ENCODE measurements around the gene BAHCC1.

BAHCC1 gene

GRCh38 chr17:81445642-81446503, 50.6 kb downstream of the BAHCC1 start:
- DNase-seq, result no peak

DNA sequence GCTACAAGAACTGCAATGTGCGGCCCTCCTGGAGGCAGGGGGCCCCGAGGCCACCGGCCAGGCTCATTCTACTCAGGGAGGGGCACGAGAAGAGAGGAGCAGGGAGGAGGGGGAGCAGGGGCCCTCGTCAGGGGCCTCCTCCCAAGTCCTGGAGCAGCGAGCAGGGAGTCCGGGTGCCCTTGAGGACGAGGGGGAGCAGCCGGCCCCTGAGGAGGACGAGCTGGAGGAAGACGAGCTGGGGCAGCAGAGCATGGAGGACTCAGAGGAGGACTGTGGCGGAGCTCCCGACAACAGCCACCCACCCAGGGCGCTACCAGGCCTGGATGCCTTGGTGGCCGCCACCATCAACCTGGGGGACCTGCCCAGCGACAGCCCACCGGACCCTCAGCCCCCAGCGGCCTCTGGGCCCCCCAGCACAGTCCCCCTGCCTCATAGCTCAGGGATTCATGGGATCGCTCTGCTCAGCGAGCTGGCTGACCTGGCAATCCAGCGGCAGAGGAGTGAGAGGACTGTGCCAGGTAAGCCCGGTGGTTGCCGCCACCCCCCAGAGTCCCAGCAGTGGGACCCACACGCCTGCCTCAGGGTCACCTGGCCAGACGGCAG, 52.2 kb downstream of the BAHCC1 start:
- no peak for DNase-seq

- DNase-seq, result no peak
Measured at GRCh38 chr17:81448442-81448841, 53.2 kb downstream of the BAHCC1 start.

GRCh38 chr17:81448950-81449349, 53.7 kb downstream of the BAHCC1 start:
- DNase-seq, result no peak

DNA sequence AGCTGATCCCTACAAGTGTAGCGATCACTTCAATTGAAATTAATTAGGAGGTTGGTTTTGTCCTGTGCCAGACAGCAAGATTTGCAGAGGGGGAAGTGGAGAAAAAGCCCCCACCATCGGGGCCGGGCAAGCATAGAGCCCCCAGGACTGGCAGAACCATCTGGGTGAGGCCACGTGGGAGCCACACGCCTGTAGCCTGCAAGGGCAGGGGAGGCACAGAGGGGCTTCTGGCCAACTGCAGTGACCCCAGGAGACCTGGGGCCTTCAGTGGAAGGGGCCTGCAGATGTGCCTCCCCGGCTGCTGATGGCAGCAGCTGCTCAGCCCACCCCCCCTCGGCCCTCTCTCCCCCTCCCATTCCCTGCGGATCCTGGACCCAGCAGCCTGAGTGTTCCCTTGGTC, 54.1 kb downstream of the BAHCC1 start:
- DNase-seq, result no peak

GRCh38 chr17:81451823-81452222, 56.6 kb downstream of the BAHCC1 start:
- DNase-seq, result no peak

GRCh38 chr17:81452551-81452950, 57.3 kb downstream of the BAHCC1 start:
- no peak for DNase-seq

DNA sequence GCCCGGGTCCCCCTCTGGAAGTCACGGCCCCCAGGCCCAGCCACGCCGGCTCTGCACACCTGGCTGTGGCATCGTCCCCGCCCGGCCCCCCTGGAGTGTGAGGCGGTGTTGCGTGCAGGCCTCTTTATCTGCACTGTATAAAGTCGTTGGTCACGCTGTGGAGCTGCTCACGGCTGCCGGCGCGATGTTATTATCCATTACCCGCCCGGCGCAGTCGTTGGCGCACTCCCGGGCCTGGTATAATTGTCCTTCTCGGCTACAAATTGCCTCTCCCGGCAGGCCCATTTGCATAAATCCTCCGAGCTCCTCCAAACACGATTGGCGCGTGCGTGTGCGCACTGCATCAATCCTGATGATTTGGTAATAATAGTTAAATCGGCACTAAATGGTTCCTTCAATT, 57.8 kb downstream of the BAHCC1 start:
- no peak for DNase-seq

DNA sequence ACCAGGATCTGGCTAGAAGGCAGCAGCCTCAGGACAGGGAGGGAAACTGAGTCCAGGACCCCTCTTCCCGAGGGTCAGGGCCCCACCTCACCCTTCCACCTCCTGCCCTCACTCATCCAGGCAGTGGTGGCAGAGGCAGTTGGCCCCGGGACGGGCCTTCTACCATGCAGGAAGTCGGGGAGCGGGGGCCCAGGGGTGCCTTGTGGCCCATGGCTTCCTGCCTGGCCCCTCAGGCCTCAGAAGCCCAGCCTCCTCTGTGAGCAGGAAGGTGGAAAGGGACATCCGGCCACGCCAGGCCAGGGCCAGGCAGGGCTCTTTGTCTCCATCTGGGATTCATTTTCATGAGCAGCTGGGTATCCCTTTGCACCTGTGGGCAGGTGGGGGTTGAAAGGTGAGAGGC, 58.5 kb downstream of the BAHCC1 start:
- DNase-seq, result no peak

DNA sequence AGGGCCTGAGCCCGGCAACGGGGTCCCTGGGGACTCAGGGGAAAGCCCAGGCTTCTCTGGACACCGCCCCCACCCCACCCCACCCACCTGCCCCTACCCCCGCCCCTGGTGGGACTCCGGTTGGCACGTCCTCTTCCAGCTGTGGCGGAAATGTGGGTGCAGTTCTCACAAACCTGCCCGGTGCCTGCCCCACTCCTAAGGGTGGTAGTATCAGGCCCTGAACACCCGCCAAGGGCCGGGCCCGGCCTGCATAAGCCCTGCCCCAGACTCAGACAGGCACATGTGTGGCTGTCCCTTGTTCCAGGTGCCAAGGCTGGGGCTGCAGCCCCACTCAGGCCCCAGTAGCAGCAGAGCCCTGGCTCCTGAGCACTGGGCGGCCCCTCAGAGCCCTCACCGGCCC, 59.2 kb downstream of the BAHCC1 start:
- DNase-seq, result no peak

GRCh38 chr17:81455387-81455786, 60.1 kb downstream of the BAHCC1 start:
- no peak for DNase-seq

GRCh38 chr17:81456091-81456490, 60.8 kb downstream of the BAHCC1 start:
- no peak for DNase-seq

- no peak for DNase-seq
Measured at GRCh38 chr17:81456798-81457197, 61.5 kb downstream of the BAHCC1 start.

DNA sequence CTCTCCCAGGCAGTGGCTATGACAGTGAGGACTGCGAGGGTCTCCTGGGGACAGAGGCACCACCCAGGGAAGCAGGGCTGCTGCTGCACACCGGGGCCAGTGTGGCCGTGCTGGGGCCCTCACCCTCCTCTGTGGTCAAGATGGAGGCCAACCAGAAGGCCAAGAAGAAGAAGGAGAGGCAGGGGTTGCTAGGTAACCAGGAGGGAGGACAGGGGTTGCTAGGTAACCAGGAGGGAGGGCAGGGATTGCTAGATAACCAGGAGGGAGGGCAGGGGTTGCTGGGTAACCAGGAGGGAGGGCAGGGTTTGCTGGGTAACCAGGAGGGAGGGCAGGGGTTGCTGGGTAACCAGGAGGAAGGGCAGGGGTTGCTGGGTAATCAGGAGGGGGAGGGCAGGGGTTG, 62.1 kb downstream of the BAHCC1 start:
- DNase-seq, result no peak

- no peak for DNase-seq
Measured at GRCh38 chr17:81457917-81458555, 62.8 kb downstream of the BAHCC1 start.

DNA sequence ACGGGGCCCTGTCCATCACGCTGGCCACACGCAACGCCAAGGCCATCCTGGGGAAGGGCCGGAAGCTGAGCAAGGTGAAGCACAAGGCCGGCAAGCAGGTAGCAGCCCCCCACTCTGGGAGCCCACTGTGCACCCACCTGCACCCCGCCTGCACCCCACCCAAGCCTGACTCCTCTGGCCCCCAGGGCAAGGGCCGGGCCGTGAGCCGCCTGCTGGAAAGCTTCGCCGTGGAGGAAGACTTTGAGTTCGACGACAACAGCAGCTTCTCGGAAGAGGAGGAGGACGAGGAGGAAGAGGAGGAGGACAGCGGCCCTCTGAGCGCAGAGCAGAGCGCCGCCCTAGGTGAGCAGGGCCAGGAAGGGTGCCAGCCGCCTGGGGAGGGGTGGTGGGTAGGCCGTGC, 63.4 kb downstream of the BAHCC1 start:
- no peak for DNase-seq

DNA sequence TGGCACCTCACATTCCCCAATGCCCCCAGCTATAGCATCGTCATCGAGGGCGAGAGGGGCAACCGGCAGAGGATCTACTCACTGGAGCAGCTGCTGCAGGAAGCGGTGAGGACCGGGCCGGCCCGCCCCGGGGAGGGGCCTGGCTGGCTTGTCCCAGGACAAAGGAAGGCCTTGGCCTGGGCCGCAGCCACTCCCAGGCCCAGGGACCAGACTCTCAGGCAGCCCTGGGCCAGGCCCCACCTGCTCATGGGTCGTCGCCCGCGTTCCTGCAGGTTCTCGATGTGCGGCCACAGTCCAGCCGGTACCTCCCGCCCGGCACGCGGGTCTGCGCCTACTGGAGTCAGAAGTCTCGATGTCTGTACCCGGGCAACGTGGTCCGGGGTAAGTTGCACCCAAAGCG, 64.0 kb downstream of the BAHCC1 start:
- no peak for DNase-seq

- DNase-seq, result no peak
Measured at GRCh38 chr17:81459864-81460263, 64.6 kb downstream of the BAHCC1 start.

- no peak for DNase-seq
Measured at GRCh38 chr17:81460856-81461460, 65.7 kb downstream of the BAHCC1 start.

DNA sequence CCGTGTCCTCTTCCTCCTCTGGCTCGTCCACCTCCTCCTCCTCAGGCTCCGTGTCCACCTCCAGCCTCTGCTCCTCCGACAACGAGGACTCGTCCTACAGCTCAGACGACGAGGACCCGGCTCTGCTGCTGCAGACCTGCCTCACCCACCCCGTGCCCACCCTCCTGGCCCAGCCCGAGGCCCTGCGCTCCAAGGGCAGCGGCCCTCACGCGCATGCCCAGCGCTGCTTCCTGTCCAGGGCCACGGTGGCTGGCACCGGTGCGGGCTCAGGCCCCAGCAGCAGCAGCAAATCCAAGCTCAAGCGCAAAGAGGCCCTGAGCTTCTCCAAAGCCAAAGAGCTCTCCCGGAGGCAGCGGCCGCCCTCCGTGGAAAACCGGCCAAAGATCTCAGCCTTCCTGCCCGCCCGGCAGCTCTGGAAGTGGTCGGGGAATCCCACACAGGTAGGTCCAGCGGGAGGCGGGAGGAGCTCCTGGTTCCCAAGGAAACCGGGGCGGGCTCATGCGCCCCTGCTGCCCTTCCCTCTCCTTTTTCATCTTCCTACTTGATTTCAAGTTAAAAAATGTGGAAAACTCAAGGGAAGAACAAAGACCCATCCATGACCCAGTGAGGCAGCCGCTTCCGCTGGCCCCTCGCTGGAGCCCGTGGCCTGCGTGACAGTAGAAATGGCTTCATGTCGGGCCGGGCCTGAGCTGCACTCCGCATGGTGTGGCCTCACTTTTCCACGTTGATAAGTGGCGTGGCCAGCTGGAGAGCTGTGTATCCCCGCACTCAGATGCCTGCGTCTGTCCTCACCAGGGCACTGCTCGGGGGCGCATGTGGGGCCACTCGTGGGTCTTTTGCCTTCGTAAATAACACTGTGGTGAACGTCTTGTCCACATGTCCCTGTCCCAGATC, 66.6 kb downstream of the BAHCC1 start:
- DNase-seq, result no peak

- no peak for DNase-seq
Measured at GRCh38 chr17:81462506-81463125, 67.4 kb downstream of the BAHCC1 start.

DNA sequence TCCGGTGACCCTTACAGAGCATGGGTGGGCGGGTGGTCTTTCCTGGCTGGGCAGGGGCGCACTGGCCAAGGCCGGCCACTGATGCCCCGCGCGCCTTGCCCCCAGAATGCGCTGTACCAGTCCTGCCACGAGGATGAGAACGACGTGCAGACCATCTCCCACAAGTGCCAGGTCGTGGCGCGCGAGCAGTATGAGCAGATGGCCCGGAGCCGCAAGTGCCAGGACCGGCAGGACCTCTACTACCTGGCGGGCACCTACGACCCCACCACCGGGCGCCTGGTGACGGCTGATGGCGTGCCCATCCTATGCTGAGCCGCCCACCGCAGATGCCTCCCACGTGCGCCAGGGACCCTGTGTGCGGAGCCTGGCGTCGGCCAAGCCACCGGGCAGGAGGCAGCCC, 68.2 kb downstream of the BAHCC1 start:
- no peak for DNase-seq

All from CD4-positive, alpha-beta T cell treated with Interleukin-12 subunit alpha and Interleukin-12 subunit beta, for 1 hour (primary cell).